GM19452 (cell line): Measurements from ENCODE around the gene CTU1.
"Not testable (repeated sequence)": the region's sequence is repeated elsewhere in the genome, so short reads cannot be mapped to it uniquely, and the experiment has no call there.

Experiments
- ATAC-seq: cut with Tn5 transposase; IDR thresholded peaks from one replicate; pipeline ENCODE4 v1.9.1; 2021; ENCODE audit not compliant: unreplicated experiment

CTU1 gene

GRCh38 chr19:51108066-51108804 lies at the start of gene CTU1:
TSS of gene CTU1 (minus strand) at chr19:51108409. CDS start at chr19:51104569, 3,840 bp downstream.
- ATAC-seq, result peak; percentile 95

GRCh38 chr19:51157265-51157664 lies 49.1 kb upstream of the CTU1 start:
- no peak for ATAC-seq

- ATAC-seq, result no peak
Measured at GRCh38 chr19:51156710-51157109, 48.5 kb upstream of the CTU1 start.

GRCh38 chr19:51150627-51151026 lies 42.4 kb upstream of the CTU1 start:
- no peak for ATAC-seq

GRCh38 chr19:51148580-51148979 lies 40.4 kb upstream of the CTU1 start:
- ATAC-seq, result no peak

- no peak for ATAC-seq
Measured at GRCh38 chr19:51147663-51148062, 39.5 kb upstream of the CTU1 start.

- no peak for ATAC-seq
Measured at GRCh38 chr19:51146751-51147150, 38.5 kb upstream of the CTU1 start.

- ATAC-seq, result no peak
Measured at GRCh38 chr19:51145916-51146493, 37.8 kb upstream of the CTU1 start.

GRCh38 chr19:51144482-51145045 lies 36.4 kb upstream of the CTU1 start:
- ATAC-seq, result no peak

- no peak for ATAC-seq
Measured at GRCh38 chr19:51143486-51143885, 35.3 kb upstream of the CTU1 start.

GRCh38 chr19:51142809-51143475 lies 34.7 kb upstream of the CTU1 start:
- not testable (repeated sequence) for ATAC-seq

- no peak for ATAC-seq
Measured at GRCh38 chr19:51142119-51142518, 33.9 kb upstream of the CTU1 start, which contains the start of gene SIGLEC7. TSS of gene SIGLEC7 (plus strand) at chr19:51142301. CDS start at chr19:51142370, 69 bp downstream.

GRCh38 chr19:51141181-51141580 lies 33.0 kb upstream of the CTU1 start:
- ATAC-seq, result no peak

GRCh38 chr19:51140441-51140840 lies 32.2 kb upstream of the CTU1 start:
- ATAC-seq, result no peak

GRCh38 chr19:51139299-51140014 lies 31.2 kb upstream of the CTU1 start:
- ATAC-seq, result no peak

- ATAC-seq, result no peak
Measured at GRCh38 chr19:51138549-51138979, 30.4 kb upstream of the CTU1 start.

GRCh38 chr19:51137792-51138425 lies 29.7 kb upstream of the CTU1 start:
- no peak for ATAC-seq

GRCh38 chr19:51136851-51137551 lies 28.8 kb upstream of the CTU1 start:
- ATAC-seq, result no peak

- ATAC-seq, result no peak
Measured at GRCh38 chr19:51135986-51136762, 28.0 kb upstream of the CTU1 start.
